NCI-H345 treated with DMSO at 0.1 percent for 48 hours (cell line): Measurements from ENCODE around the gene TLCD2.
"Not testable (repeated sequence)": the region's sequence is repeated elsewhere in the genome, so short reads cannot be mapped to it uniquely, and the experiment has no call there.

Experiments used
- DNase-seq: peaks from one replicate; lab custom pipeline; 2025; ENCODE audit not compliant: unreplicated experiment; lab: John Stamatoyannopoulos, UW

Gene TLCD2

GRCh38 chr17:1718362-1719165 is 8.4 kb upstream of the TLCD2 start:
- no peak for DNase-seq

- DNase-seq, result peak; percentile 93
These were observed 6.9 kb upstream of the TLCD2 start for GRCh38 chr17:1716912-1717695.

- peak; percentile 94 for DNase-seq
These were observed 6.1 kb upstream of the TLCD2 start for GRCh38 chr17:1716076-1716911.

- DNase-seq, result no peak
These were observed 5.6 kb upstream of the TLCD2 start for GRCh38 chr17:1715803-1716075.

GRCh38 chr17:1714980-1715802 is 5.0 kb upstream of the TLCD2 start:
- DNase-seq, result no peak

- no peak for DNase-seq
These were observed 4.3 kb upstream of the TLCD2 start for GRCh38 chr17:1714427-1714979.

- DNase-seq, result no peak
These were observed 3.8 kb upstream of the TLCD2 start for GRCh38 chr17:1713878-1714426.

GRCh38 chr17:1713160-1713877 is 3.1 kb upstream of the TLCD2 start:
- no peak for DNase-seq

GRCh38 chr17:1712271-1712670 is 2.1 kb upstream of the TLCD2 start:
- DNase-seq, result no peak

- no peak for DNase-seq
These were observed 1.6 kb upstream of the TLCD2 start for GRCh38 chr17:1711804-1712203.

GRCh38 chr17:1710807-1711553 is 803 bp upstream of the TLCD2 start:
- DNase-seq, result no peak

GRCh38 chr17:1709403-1709951 is 700 bp downstream of the TLCD2 start:
- DNase-seq, result no peak

GRCh38 chr17:1708791-1709346 is 1.3 kb downstream of the TLCD2 start:
- DNase-seq, result not testable (repeated sequence)

GRCh38 chr17:1707107-1707506 is 3.1 kb downstream of the TLCD2 start:
- no peak for DNase-seq

- DNase-seq, result no peak
These were observed 5.2 kb downstream of the TLCD2 start for GRCh38 chr17:1705004-1705403.

GRCh38 chr17:1703063-1703462 is 7.1 kb downstream of the TLCD2 start:
- no peak for DNase-seq

- not testable (repeated sequence) for DNase-seq
These were observed 10.3 kb downstream of the TLCD2 start for GRCh38 chr17:1699891-1700290.

GRCh38 chr17:1697681-1698080 is 12.5 kb downstream of the TLCD2 start:
- DNase-seq, result no peak
